ENCODE results near the gene TNNC2. TPM values are rescaled to one million over a fixed set of nuclear protein-coding genes. Genes with fewer than 3 reads are reported as not detected.

The TNNC2 gene
- total and polyA plus RNA-seq, 2 of the 8 experiments (the other 6 are each of a cell fraction or from before 2014, with no cell fraction given): 5.7 to 7.6 TPM

- TF ChIP-seq, protein P1, sequence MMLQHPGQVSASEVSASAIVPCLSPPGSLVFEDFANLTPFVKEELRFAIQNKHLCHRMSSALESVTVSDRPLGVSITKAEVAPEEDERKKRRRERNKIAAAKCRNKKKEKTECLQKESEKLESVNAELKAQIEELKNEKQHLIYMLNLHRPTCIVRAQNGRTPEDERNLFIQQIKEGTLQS (IDR thresholded peaks at IDR 0.05; ENCODE audit: insufficient read depth, low read depth, low read length): no peak
- TF ChIP-seq NRF1 (IDR thresholded peaks at IDR 0.05; ENCODE audit: low read depth, low read length): no peak
- TF ChIP-seq TBP (IDR thresholded peaks at IDR 0.05; ENCODE audit: low read depth, low read length): no peak
- no peak for TF ChIP-seq CTBP2 (IDR thresholded peaks at IDR 0.05; ENCODE audit: borderline replicate concordance, insufficient read depth, insufficient read length, low read length)
- no peak for TF ChIP-seq TAF7 (optimal IDR thresholded peaks at IDR 0.05; ENCODE audit: borderline replicate concordance, low read depth, low read length)
- TF ChIP-seq FOSL1 (IDR thresholded peaks at IDR 0.05; ENCODE audit: insufficient read depth, low read depth, low read length): no peak
These were observed 50.2 kb downstream of the TNNC2 start (continued) for GRCh38 chr20:45776931-45777330.

Measured in H1 (cell line).